GM12878 (cell line): ENCODE results near the gene KIF6.

Experiments
- ASH2L ChIP-seq: fragments of 300-600, 200-600 bp; sonication (generic); IDR thresholded peaks from 2 replicates; pipeline ENCODE4 v1.6.1; 2017; ENCODE audit warnings: low read depth, mild to moderate bottlenecking, borderline replicate concordance
- ZNF274 ChIP-seq: IDR thresholded peaks from one replicate; pipeline ENCODE4 v1.8.0; 2011; ENCODE audit not compliant: insufficient read length, insufficient read depth
- TF ChIP-seq, protein P1 (sequence below), 3 experiments: IDR thresholded peaks in 2 of 3; conservative IDR thresholded peaks in 1 of 3; 2 replicates each; pipeline ENCODE4 v1.5.1; 2011; ENCODE audit warnings: low read depth in 3 of 3, low read length in 3 of 3, mild to moderate bottlenecking in 3 of 3, control low read depth in 2 of 3, moderate library complexity in 2 of 3, inconsistent platforms in 1 of 3, mixed read lengths in 1 of 3; ENCODE audit not compliant: control insufficient read depth in 2 of 3, insufficient read depth in 1 of 3; ENCODE audit errors: extremely low read depth in 1 of 3

DNA sequence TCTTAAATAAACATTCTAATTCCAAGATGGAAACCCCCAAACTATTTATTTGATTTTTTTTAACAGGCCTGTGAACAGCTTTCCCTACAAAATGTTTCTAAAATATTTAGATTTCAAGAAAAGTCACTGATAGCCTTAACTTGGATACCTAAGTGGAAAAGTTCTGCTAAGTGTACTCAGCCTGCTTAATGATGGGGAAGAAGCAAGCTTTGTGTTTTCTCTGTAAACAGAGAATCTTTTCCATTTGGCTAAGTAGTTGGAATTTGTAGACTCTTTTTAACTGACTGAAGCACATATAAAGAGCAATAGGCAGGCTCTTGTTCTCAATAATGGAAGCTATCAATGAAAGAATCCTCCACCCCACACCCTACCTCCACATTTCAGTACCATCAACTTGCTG lies 108.2 kb downstream of the KIF6 start:
- no peak for TF ChIP-seq ASH2L
- TF ChIP-seq ZNF274 = no peak
- TF ChIP-seq, protein P1, sequence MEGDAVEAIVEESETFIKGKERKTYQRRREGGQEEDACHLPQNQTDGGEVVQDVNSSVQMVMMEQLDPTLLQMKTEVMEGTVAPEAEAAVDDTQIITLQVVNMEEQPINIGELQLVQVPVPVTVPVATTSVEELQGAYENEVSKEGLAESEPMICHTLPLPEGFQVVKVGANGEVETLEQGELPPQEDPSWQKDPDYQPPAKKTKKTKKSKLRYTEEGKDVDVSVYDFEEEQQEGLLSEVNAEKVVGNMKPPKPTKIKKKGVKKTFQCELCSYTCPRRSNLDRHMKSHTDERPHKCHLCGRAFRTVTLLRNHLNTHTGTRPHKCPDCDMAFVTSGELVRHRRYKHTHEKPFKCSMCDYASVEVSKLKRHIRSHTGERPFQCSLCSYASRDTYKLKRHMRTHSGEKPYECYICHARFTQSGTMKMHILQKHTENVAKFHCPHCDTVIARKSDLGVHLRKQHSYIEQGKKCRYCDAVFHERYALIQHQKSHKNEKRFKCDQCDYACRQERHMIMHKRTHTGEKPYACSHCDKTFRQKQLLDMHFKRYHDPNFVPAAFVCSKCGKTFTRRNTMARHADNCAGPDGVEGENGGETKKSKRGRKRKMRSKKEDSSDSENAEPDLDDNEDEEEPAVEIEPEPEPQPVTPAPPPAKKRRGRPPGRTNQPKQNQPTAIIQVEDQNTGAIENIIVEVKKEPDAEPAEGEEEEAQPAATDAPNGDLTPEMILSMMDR (IDR thresholded peaks at IDR 0.05 in 2 of 3, conservative IDR thresholded peaks at IDR 0.05 in 1 of 3; ENCODE audit: control insufficient read depth in 2 of 3, extremely low read depth in 1 of 3, insufficient read depth in 1 of 3, low read depth in 3 of 3, low read length in 3 of 3) = no peak
